HEK293 (cell line): ENCODE results near the gene FLNC.

ENCODE experiments used
- FEZF1 ChIP-seq: fragments of 450-650 bp; formaldehyde crosslinking; IDR thresholded peaks from 2 replicates; pipeline ENCODE4 v1.5.1; 2016; ENCODE audit warnings: missing biosample characterization, missing genetic modification characterization
- GLIS2 ChIP-seq: fragments of 450-650 bp; formaldehyde crosslinking; IDR thresholded peaks from 2 replicates; pipeline ENCODE4 v1.5.1; 2016; ENCODE audit warnings: missing biosample characterization, missing genetic modification characterization
- PATZ1 ChIP-seq: fragments of 450-650 bp; formaldehyde crosslinking; IDR thresholded peaks from 2 replicates; pipeline ENCODE4 v1.5.1; 2016; ENCODE audit warnings: missing biosample characterization, missing genetic modification characterization
- PRDM1 ChIP-seq: fragments of 450-650 bp; formaldehyde crosslinking; IDR thresholded peaks from 2 replicates; pipeline ENCODE4; 2016; ENCODE audit warnings: missing biosample characterization, missing genetic modification characterization
- PRDM10 ChIP-seq: fragments of 450-650 bp; formaldehyde crosslinking; IDR thresholded peaks from 2 replicates; pipeline ENCODE4 v1.5.1; 2016; ENCODE audit warnings: missing biosample characterization, missing genetic modification characterization
- PRDM4 ChIP-seq: fragments of 450-650 bp; formaldehyde crosslinking; IDR thresholded peaks from 2 replicates; pipeline ENCODE4 v1.5.1; 2017; ENCODE audit warnings: missing biosample characterization, missing genetic modification characterization
- SP3 ChIP-seq: fragments of 450-650 bp; formaldehyde crosslinking; IDR thresholded peaks from 2 replicates; pipeline ENCODE4 v1.5.1; 2016; ENCODE audit warnings: missing biosample characterization, missing genetic modification characterization
- SP7 ChIP-seq: fragments of 450-650 bp; formaldehyde crosslinking; IDR thresholded peaks from 2 replicates; pipeline ENCODE4 v1.5.1; 2016; ENCODE audit warnings: missing biosample characterization, missing genetic modification characterization
- ZBTB48 ChIP-seq: fragments of 450-650 bp; formaldehyde crosslinking; IDR thresholded peaks from 2 replicates; pipeline ENCODE4 v1.5.1; 2016; ENCODE audit warnings: missing biosample characterization, missing genetic modification characterization
- ZIC2 ChIP-seq: fragments of 450-650 bp; formaldehyde crosslinking; IDR thresholded peaks from 2 replicates; pipeline ENCODE4 v1.5.1; 2016; ENCODE audit warnings: missing biosample characterization, missing genetic modification characterization
- ZNF114 ChIP-seq: fragments of 450-650 bp; formaldehyde crosslinking; IDR thresholded peaks from 2 replicates; pipeline ENCODE4 v1.5.0; 2017; ENCODE audit warnings: missing biosample characterization, missing genetic modification characterization
- ZNF184 ChIP-seq: fragments of 450-650 bp; IDR thresholded peaks from 2 replicates; pipeline ENCODE4 v1.5.1; 2018; ENCODE audit warnings: missing biosample characterization, mild to moderate bottlenecking, missing genetic modification characterization
- ZNF280C ChIP-seq: fragments of 450-650 bp; formaldehyde crosslinking; IDR thresholded peaks from 2 replicates; pipeline ENCODE4 v1.5.1; 2016; ENCODE audit warnings: missing biosample characterization, missing genetic modification characterization
- ZNF280D ChIP-seq: fragments of 450-650 bp; formaldehyde crosslinking; IDR thresholded peaks from 2 replicates; pipeline ENCODE4 v1.5.1; 2016; ENCODE audit warnings: missing biosample characterization, missing genetic modification characterization
- ZNF335 ChIP-seq: fragments of 450-650 bp; formaldehyde crosslinking; conservative IDR thresholded peaks from 2 replicates; pipeline ENCODE4 v1.5.1; 2016; ENCODE audit warnings: missing biosample characterization, missing genetic modification characterization
- ZNF473 ChIP-seq: fragments of 450-650 bp; formaldehyde crosslinking; IDR thresholded peaks from 2 replicates; pipeline ENCODE4 v1.5.1; 2017; ENCODE audit warnings: missing biosample characterization, missing genetic modification characterization
- ZNF548 ChIP-seq: fragments of 450-650 bp; formaldehyde crosslinking; IDR thresholded peaks from 2 replicates; pipeline ENCODE4 v1.5.1; 2016; ENCODE audit warnings: missing biosample characterization, missing genetic modification characterization
- ZNF596 ChIP-seq: fragments of 450-650 bp; IDR thresholded peaks from 2 replicates; pipeline ENCODE4 v1.5.0; 2018; ENCODE audit warnings: missing biosample characterization, mild to moderate bottlenecking, missing genetic modification characterization, moderate library complexity
- ZNF600 ChIP-seq: fragments of 450-650 bp; formaldehyde crosslinking; IDR thresholded peaks from 2 replicates; pipeline ENCODE4 v1.5.1; 2016; ENCODE audit warnings: missing biosample characterization, missing genetic modification characterization
- ZNF654 ChIP-seq: fragments of 450-650 bp; formaldehyde crosslinking; IDR thresholded peaks from 2 replicates; pipeline ENCODE4 v1.5.1; 2016; ENCODE audit warnings: low read depth, missing biosample characterization, missing genetic modification characterization
- ZNF692 ChIP-seq: fragments of 450-650 bp; formaldehyde crosslinking; IDR thresholded peaks from 2 replicates; pipeline ENCODE4 v1.5.1; 2016; ENCODE audit warnings: missing biosample characterization, missing genetic modification characterization
- ZNF792 ChIP-seq: fragments of 450-650 bp; formaldehyde crosslinking; IDR thresholded peaks from 2 replicates; pipeline ENCODE4 v1.5.1; 2016; ENCODE audit warnings: missing biosample characterization, missing genetic modification characterization
- ZNF837 ChIP-seq: fragments of 450-650 bp; formaldehyde crosslinking; IDR thresholded peaks from 2 replicates; pipeline ENCODE4 v1.5.1; 2016; ENCODE audit warnings: missing biosample characterization, missing genetic modification characterization
- ZSCAN23 ChIP-seq: fragments of 450-650 bp; formaldehyde crosslinking; IDR thresholded peaks from 2 replicates; pipeline ENCODE4 v1.5.1; 2016; ENCODE audit warnings: missing biosample characterization, missing genetic modification characterization

FLNC gene

GRCh38 chr7:128883622-128884448 lies 53.6 kb downstream of the FLNC start (continued):
- peak; percentile 81 for TF ChIP-seq PRDM10 (tag by site-specific recombination)
- TF ChIP-seq ZNF692 (tag by site-specific recombination) = 0 out of 2 replicates have a peak, but pooled peaks have one; percentile 19
- TF ChIP-seq ZNF184 (tag by site-specific recombination) = no peak
- no peak for TF ChIP-seq ZNF596 (tag by site-specific recombination)
- peak; percentile 68 for TF ChIP-seq ZNF335 (tag by site-specific recombination)
- TF ChIP-seq ZBTB48 (tag by site-specific recombination) = peak; percentile 95
- TF ChIP-seq FEZF1 (tag by site-specific recombination) = no peak
- TF ChIP-seq ZNF600 = peak; percentile 59; the same call in 1 of the 2 replicates
- peak; percentile 96 for TF ChIP-seq ZNF654 (tag by site-specific recombination)
- TF ChIP-seq PRDM1 = no peak
- TF ChIP-seq ZSCAN23 (tag by site-specific recombination) = no peak
- no peak for TF ChIP-seq SP3 (tag by site-specific recombination)
- peak; percentile 73 for TF ChIP-seq GLIS2
- TF ChIP-seq ZNF473 = no peak
- TF ChIP-seq SP7 = 0 out of 2 replicates have a peak, but pooled peaks have one; percentile 23
- 0 out of 2 replicates have a peak, but pooled peaks have one; percentile 30 for TF ChIP-seq PRDM4
- TF ChIP-seq ZIC2 (tag by site-specific recombination) = peak; percentile 45; the same call in 1 of the 2 replicates
- peak; percentile 36; the same call in 1 of the 2 replicates for TF ChIP-seq PATZ1 (tag by site-specific recombination)
- no peak for TF ChIP-seq ZNF280C (tag by site-specific recombination)
- TF ChIP-seq ZNF792 (tag by site-specific recombination) = no peak
- TF ChIP-seq ZNF837 = no peak
- no peak for TF ChIP-seq ZNF114 (tag by site-specific recombination)
- no peak for TF ChIP-seq ZNF548 (tag by site-specific recombination)
- TF ChIP-seq ZNF280D (tag by site-specific recombination) = no peak
